Measurements from ENCODE around the gene F7. TPM values are rescaled to one million over a fixed set of nuclear protein-coding genes. Genes with fewer than 3 reads are reported as not detected.
A peak's percentile ranks its signal among the peaks of the same experiment; 100 is the strongest.

F7 gene
- total RNA-seq, 2 donors from 2014 or later, result not detected

- 69 to 74% methylated on average over 11 of the region's 11 CpGs for whole genome bisulfite sequencing, 2 donors
Measured at GRCh38 chr13:113137691-113138298, 32.2 kb downstream of the F7 start.

GRCh38 chr13:113138792-113139551 lies 33.4 kb downstream of the F7 start:
- H3K27me3 ChIP-seq, result no peaks in the 10 kb centered on the region
- H3K4me3 ChIP-seq, result no peak overlapping the region
- TF ChIP-seq POLR2A (IDR thresholded peaks at IDR 0.05) (no peak), CTCF (IDR thresholded peaks at IDR 0.05) (no peak)
- peak in 1 of 4 donors; percentile 3 for DNase-seq
- WGBS, 2 donors, result 63 to 74% methylated on average over 16 of the region's 16 CpGs
- no peaks in the 10 kb centered on the region for H3K4me1 ChIP-seq
- no peaks in the 10 kb centered on the region for H3K9me3 ChIP-seq
- H3K36me3 ChIP-seq (replicated peaks in 1 of 2; ENCODE audit: insufficient read depth in 1 of 2, low read depth in 2 of 2), result no peaks in the 10 kb centered on the region
- intact Hi-C loops (cut with DNase I), result no loop called here
- H3K27ac ChIP-seq, result no peak overlapping the region
- ATAC-seq, result no peak

More at GRCh38 chr13:113137691-113138298, 32.2 kb downstream of the F7 start:
- Histone ChIP-seq H3K36me3 (replicated peaks in 1 of 2; ENCODE audit: insufficient read depth in 1 of 2, low read depth in 2 of 2) (no peaks in the 10 kb centered on the region), H3K9me3 (no peaks in the 10 kb centered on the region), H3K27me3 (no peaks in the 10 kb centered on the region), H3K27ac (peak overlapping the region in 2 of 4 donors; percentile 13 to 50), H3K4me3 (no peak overlapping the region), H3K4me1 (no peaks in the 10 kb centered on the region)
- TF ChIP-seq POLR2A (IDR thresholded peaks at IDR 0.05) (peak in 1 of 3 donors; percentile 14), CTCF (IDR thresholded peaks at IDR 0.05) (no peak)
- DNase-seq (no peak), ATAC-seq (peak; percentile 81)
- intact Hi-C loops (cut with DNase I), result no loop called here

GRCh38 chr13:113139577-113139976 lies 34.0 kb downstream of the F7 start:
- ATAC-seq (no peak), DNase-seq (no peak)
- H3K27me3 ChIP-seq, result no peaks in the 10 kb centered on the region
- no peak overlapping the region for H3K4me3 ChIP-seq
- H3K4me1 ChIP-seq, result no peaks in the 10 kb centered on the region
- H3K36me3 ChIP-seq (replicated peaks in 1 of 2; ENCODE audit: insufficient read depth in 1 of 2, low read depth in 2 of 2), result no peaks in the 10 kb centered on the region
- 70 to 76% methylated on average over 5 of the region's 5 CpGs for WGBS, 2 donors
- no peak overlapping the region for H3K27ac ChIP-seq
- intact Hi-C loops (cut with DNase I), result no loop called here
- TF ChIP-seq POLR2A (IDR thresholded peaks at IDR 0.05), result no peak
- H3K9me3 ChIP-seq, result no peaks in the 10 kb centered on the region

- Histone ChIP-seq H3K4me3 (no peak overlapping the region), H3K36me3 (replicated peaks in 1 of 2; ENCODE audit: insufficient read depth in 1 of 2, low read depth in 2 of 2) (no peaks in the 10 kb centered on the region), H3K27ac (no peak overlapping the region), H3K9me3 (no peaks in the 10 kb centered on the region), H3K27me3 (no peaks in the 10 kb centered on the region), H3K4me1 (no peaks in the 10 kb centered on the region)
- intact Hi-C loops (cut with DNase I), result loop anchor here (10.0 kb wide), 1 partner anchor 186 kb away; no protein-coding TSS in a partner anchor
- TF ChIP-seq CTCF (IDR thresholded peaks at IDR 0.05), result no peak
- TF ChIP-seq POLR2A (IDR thresholded peaks at IDR 0.05), result no peak
- ATAC-seq (no peak), DNase-seq (no peak)
- WGBS, 2 donors, result 88 to 89% methylated on average over 22 to 24 of the region's 26 CpGs
Measured at GRCh38 chr13:113140677-113141600, 35.3 kb downstream of the F7 start.

GRCh38 chr13:113141601-113141970 lies 36.0 kb downstream of the F7 start:
- no peak overlapping the region for H3K4me3 ChIP-seq
- WGBS, 2 donors, result 87 to 91% methylated on average over 18 of the region's 18 CpGs
- H3K27me3 ChIP-seq, result no peaks in the 10 kb centered on the region
- DNase-seq (no peak), ATAC-seq (no peak)
- TF ChIP-seq POLR2A (IDR thresholded peaks at IDR 0.05), result no peak
- no peak for TF ChIP-seq CTCF (IDR thresholded peaks at IDR 0.05)
- H3K9me3 ChIP-seq, result no peaks in the 10 kb centered on the region
- H3K27ac ChIP-seq, result no peak overlapping the region
- no peaks in the 10 kb centered on the region for H3K36me3 ChIP-seq (replicated peaks in 1 of 2; ENCODE audit: insufficient read depth in 1 of 2, low read depth in 2 of 2)
- intact Hi-C loops (cut with DNase I), result loop anchor here (10.0 kb wide), 1 partner anchor 187 kb away; no protein-coding TSS in a partner anchor
- H3K4me1 ChIP-seq, result no peaks in the 10 kb centered on the region

Measured in body of pancreas (tissue), 4 donors.